OCI-LY1 (cell line): ENCODE measurements around the gene CXXC1.
"Not testable (repeated sequence)": the region's sequence is repeated elsewhere in the genome, so short reads cannot be mapped to it uniquely, and the experiment has no call there.

Source experiments
- CTCF ChIP-seq: fragments of 200-600 bp; sonication (generic), shearing (Covaris generic); IDR thresholded peaks from 2 replicates; pipeline ENCODE4 v1.5.1; 2017; ENCODE audit warnings: mild to moderate bottlenecking, antibody characterized with exemption, low read length, moderate library complexity, mixed read lengths
- EZH2 ChIP-seq: fragments of 200-600 bp; sonication (generic), shearing (Covaris generic); IDR thresholded peaks from 2 replicates; pipeline ENCODE4 v1.8.0; 2017; ENCODE audit warnings: borderline replicate concordance, mixed run types, mild to moderate bottlenecking, antibody characterized with exemption, low read length, moderate library complexity, mixed read lengths

DNA sequence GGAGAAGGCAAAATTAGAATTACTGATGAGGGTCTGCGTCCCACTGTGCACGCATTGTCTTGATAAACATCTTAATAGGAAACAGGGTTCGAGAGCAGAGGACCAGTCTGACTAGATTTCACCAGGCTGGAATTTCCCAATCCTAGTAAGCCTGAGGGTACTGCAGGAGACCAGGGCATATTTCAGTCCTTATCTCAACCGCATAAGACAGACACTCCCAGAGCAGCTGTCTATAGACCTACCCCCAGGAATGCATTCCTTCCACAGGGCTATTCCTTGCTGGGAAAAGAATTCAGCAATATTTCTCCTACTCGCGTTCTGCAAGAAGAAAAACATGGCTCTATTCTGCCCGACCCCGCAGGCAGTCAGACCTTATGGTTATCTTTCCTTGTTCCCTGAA, 45.7 kb downstream of the CXXC1 start:
- not testable (repeated sequence) for TF ChIP-seq CTCF, EZH2
